Caki2 (cell line): Measurements from ENCODE around the gene NCBP3. TPM values are rescaled to one million over a fixed set of nuclear protein-coding genes. Genes with fewer than 3 reads are reported as not detected.
A peak's percentile ranks its signal among the peaks of the same experiment; 100 is the strongest.
"Not testable (repeated sequence)": the region's sequence is repeated elsewhere in the genome, so short reads cannot be mapped to it uniquely, and the experiment has no call there.

Source experiments
- DNase-seq: peaks from one replicate; pipeline ENCODE4 v3.0.0-alpha.2; 2015; ENCODE audit warnings: low read depth
- in situ Hi-C: cut with HindIII; loops from 2 replicates; pipeline ENCODE4 v1.10.0; 2016; ENCODE audit warnings: low sequenced_read_pairs, low pct_unique_long_range_greater_than_20kb, mixed read lengths
- total RNA-seq: library from RNA; depleted of rRNA; stranded (reverse); fragments of >200 nt; shearing (Covaris generic); gene quantifications from 2 replicates; pipeline ENCODE4 v1.2.3, GENCODE V29; 2014; ENCODE audit warnings: low replicate concordance

NCBP3 gene
- total RNA-seq, 1 experiment from 2014 or later, result 9.3 TPM

GRCh38 chr17:3857261-3858105, 11.4 kb upstream of the NCBP3 start:
- in situ Hi-C loops, result no loop called here
- no peak for DNase-seq

GRCh38 chr17:3854204-3854603, 8.2 kb upstream of the NCBP3 start:
- in situ Hi-C loops, DNase-seq: not testable (repeated sequence)

- in situ Hi-C loops, result no loop called here
- DNase-seq, result no peak
These were observed 6.5 kb upstream of the NCBP3 start for GRCh38 chr17:3852561-3852960.

- in situ Hi-C loops, result no loop called here
- no peak for DNase-seq
These were observed 5.5 kb upstream of the NCBP3 start for GRCh38 chr17:3851461-3852100.

GRCh38 chr17:3848229-3848835, 2.3 kb upstream of the NCBP3 start:
- no peak for DNase-seq
- in situ Hi-C loops, result no loop called here

GRCh38 chr17:3847165-3847670, 1.2 kb upstream of the NCBP3 start:
- in situ Hi-C loops, result no loop called here
- DNase-seq, result no peak

GRCh38 chr17:3846437-3847164, 555 bp upstream of the NCBP3 start:
- in situ Hi-C loops, result no loop called here
- DNase-seq, result no peak

GRCh38 chr17:3845291-3845620, 790 bp downstream of the NCBP3 start:
- DNase-seq, result peak; percentile 32
- in situ Hi-C loops, result no loop called here

- DNase-seq, in situ Hi-C loops: not testable (repeated sequence)
These were observed 1.5 kb downstream of the NCBP3 start for GRCh38 chr17:3844556-3844955.

- in situ Hi-C loops, result no loop called here
- DNase-seq, result peak; percentile 25
These were observed 2.0 kb downstream of the NCBP3 start for GRCh38 chr17:3843935-3844516.

- DNase-seq, result no peak
- in situ Hi-C loops, result no loop called here
These were observed 7.8 kb downstream of the NCBP3 start for GRCh38 chr17:3838206-3838605.

- in situ Hi-C loops, result no loop called here
- DNase-seq, result no peak
These were observed 9.5 kb downstream of the NCBP3 start for GRCh38 chr17:3836551-3836950.

- no peak for DNase-seq
- in situ Hi-C loops, result no loop called here
These were observed 10.4 kb downstream of the NCBP3 start for GRCh38 chr17:3835410-3836229.

GRCh38 chr17:3834811-3835210, 11.2 kb downstream of the NCBP3 start:
- DNase-seq, result no peak
- in situ Hi-C loops, result no loop called here

GRCh38 chr17:3828852-3829232, 17.2 kb downstream of the NCBP3 start:
- no peak for DNase-seq
- in situ Hi-C loops, result no loop called here

- in situ Hi-C loops, result no loop called here
- DNase-seq, result no peak
These were observed 17.7 kb downstream of the NCBP3 start for GRCh38 chr17:3828151-3828851.

GRCh38 chr17:3827124-3827773, 18.8 kb downstream of the NCBP3 start:
- no peak for DNase-seq
- in situ Hi-C loops, result no loop called here
